Occipital lobe (tissue), 2 donors: ENCODE measurements around the gene KYAT1. TPM values are rescaled to one million over a fixed set of nuclear protein-coding genes. Genes with fewer than 3 reads are reported as not detected.
A peak's percentile ranks its signal among the peaks of the same experiment; 100 is the strongest.

ENCODE experiments used
- DNase-seq: peaks from one replicate; lab custom pipeline; 2025; lab: John Stamatoyannopoulos, UW
- total RNA-seq: library from RNA; depleted of rRNA; stranded (reverse); fragments of >200 nt; gene quantifications from one replicate; pipeline ENCODE4 v1.2.3, GENCODE V29; 2014

Gene KYAT1
- 9.0 TPM for total RNA-seq

DNA sequence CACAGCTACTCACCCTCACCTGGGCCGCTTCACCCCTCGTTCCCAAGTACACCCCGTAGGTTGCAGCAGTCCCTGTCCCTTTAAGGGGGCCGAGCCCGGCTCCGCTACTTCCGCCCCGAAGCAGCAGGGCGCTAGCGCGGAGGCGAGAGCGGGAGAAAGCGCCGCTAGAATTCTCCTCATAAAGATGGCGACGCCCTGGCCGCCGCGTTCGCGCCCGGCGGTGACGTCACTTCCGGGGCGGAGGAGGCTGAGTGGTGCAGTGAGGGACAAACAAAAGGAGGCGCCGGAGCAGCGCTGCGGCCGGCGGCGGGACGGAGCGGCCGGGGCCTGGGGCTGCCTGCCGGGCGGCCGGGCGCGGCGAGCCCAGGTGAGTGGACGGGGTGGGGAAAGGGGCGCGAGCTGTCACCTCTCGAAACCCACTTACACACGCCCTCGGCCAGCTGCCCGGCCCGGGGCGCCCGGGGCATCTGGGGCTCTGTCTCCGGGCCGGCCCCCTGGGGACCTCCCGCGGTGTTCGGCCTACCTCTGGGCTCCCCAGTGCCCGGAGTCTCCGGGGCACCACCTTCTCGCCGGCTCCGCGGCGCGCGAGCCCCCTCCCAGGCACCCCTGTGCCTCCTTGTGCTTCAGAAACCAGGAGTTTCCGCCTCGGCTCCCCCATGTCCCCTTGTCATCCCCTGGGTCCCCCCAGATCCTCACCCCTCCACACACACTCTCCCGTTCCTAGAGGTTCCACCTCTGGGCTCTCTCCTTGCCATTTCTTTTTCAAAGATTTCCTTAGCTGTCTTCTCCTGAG is at the start of gene KYAT1, which contains the start of gene LRRC8A:
Gene KYAT1, minus strand, starts transcription at position 67 of the 793 bp plus-strand sequence. CDS start 36,545 bp downstream, outside the sequence.
Gene LRRC8A, plus strand, starts transcription at position 250 of the 793 bp plus-strand sequence. CDS start 25,032 bp downstream, outside the sequence.
- peak; percentile 97 for DNase-seq

DNA sequence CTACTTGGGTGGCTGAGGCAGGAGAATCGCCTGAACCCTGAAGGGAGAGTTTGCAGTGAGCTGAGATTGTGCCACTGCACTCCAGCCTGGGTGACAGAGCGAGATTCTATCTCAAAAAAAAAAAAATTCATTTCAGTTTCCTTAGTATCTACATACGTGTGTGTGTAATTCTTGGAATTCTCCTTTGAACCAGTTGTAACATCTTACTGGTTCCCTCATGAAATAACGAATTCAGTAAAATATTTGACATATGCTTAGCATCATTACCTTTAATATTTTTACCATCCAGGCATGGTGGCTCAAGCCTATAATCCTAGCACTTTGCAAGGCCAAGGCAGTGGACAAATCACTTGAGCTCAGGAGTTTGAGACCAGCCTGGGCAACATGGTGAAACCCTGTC is 47.8 kb upstream of the KYAT1 start:
- no peak for DNase-seq

DNA sequence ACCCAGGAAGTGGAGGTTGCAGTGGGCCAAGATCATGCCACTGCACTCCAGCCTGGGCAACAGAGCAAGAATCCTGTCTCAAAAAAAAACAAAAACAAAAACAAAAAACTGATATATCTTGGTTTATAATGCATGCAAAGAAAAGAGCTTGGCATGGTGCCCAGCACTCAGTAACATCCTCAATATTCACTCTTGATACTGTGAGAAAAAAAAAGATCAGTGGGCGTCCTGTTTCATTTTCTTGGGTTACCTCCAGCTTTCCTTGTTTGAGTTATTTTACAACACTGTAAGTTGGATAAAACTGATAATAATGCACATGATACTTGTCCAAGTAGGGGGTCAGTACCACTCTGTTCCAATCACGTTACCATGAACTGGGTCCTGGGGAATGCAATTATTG is 46.9 kb upstream of the KYAT1 start:
- no peak for DNase-seq

DNA sequence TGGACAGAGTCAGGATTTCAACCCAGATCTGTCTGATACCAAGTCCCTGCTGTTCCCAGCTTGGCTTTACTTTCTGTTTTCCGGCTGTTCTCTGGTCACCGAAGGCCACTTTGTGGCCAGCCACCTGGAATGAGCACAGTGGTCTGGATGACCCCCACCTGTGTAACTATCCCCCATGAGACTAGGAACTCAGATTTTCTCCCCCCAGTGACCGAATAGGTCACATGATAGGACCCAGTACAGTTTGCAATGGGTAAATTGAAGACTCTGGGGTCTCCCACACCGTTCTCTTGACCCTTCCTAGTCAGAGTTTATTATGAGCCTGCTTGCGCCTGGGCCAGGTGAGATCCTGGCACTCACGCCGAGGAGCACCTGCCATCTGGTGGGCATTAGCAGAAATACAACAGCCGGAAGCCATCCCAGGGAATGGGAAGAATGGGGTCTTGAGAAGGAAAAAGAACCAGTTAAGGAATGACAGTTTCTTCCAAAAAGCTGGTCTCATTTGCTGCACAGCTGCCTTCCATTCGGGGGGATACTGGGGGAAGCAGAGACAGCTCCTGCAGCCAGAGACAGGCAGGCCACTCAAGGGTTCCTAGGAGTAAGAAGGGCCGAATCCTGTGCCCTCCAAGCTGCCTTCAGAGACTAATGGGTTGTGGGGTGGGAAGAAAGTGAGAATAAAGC is 46.1 kb upstream of the KYAT1 start:
- DNase-seq: no peak

DNA sequence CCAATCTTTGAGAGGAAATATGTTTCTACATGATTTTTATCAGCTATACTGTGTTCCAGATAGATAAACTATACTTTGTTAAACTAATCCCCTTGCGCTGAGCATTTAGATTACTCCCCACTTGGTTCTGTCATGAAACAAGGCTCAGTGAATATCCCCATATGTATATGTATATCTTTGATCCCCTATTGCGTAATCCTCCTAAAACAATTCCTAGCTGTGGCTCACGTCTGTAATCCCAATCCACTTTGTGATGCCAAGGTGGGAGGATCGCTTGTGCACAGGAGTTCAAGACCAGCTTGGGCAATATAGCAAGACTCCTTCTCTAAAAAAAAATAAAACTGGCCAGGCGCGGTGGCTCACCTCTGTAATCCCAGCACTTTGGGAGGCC is 41.7 kb upstream of the KYAT1 start:
- DNase-seq: no peak

DNA sequence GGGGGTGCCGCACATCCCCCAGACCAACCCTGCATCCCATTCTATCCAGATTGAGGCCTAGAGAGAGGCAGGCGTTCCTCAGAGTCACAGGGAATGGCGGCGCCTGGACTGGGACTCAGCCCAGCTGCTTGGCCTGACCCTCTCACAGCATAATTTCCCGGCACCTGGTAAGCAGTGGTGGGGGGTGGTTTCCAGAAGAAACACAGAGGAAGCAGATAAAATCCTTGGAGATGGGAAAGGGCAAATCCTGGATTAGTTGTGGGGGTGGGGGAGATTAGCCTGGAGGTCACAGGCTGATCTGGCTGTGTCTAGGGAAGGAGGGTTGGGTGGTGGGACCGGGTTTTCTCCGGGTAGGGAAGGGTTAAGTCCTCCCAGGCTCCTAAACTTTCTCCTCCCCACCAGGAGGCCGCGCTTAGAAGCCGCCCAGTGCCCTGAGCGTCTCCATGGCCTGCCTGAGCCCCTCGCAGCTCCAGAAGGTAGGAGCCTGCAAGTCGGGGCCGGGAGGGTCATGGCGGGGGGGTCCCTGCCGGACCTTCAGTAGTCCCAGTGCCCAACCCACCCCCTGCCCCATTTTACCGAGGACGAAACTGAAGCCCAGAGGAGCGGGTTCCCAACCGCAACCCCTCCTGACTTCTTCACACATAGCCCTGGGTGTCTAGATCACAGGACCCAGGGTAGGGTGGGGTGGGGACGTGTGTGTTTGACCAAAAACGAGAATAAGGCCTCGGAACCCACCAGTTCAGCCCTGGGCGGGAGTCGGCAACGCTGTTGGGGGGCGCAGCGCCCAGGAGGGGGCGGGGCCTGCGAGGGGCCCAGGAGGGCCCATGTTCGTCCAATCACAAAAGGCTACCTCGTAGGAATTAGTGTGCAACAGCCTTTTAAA is 40.4 kb upstream of the KYAT1 start:
- no peak for DNase-seq

DNA sequence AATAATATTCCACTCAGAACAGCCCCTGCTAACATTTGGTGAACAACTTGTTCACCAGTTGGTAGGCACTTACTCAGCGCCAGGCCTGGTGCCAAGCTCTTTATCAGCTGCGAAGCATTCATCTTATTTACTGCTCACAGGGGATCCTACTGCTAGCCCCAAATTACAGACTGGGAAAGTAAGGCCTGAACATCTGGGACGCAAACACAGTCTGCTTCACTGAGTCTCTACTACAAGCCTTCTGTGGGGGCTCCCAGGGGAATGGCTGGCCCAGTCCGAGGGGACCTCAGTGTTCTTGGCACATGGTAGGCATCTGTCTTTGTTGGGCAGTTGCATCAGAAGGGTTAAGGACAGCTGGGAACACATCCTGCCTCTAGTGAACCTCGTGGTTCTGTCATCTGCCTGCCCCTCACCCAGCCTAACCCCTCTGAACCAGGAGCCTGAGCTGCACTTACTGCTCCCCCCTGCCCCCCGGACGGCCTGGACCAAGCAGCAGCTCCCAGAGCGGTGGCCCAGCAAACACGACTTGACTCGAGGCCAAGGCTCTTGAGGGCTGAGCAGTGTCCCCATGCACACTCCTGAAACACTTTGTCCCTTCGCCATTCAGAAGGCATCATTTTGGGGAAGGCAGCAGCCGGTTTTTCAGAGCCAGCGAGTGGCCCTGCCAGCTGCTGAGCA is 38.8 kb upstream of the KYAT1 start, which contains the start of gene PHYHD1:
Gene PHYHD1, plus strand, starts transcription at position 602 of the 678 bp plus-strand sequence. CDS start 1,342 bp downstream, outside the sequence.
- peak; percentile 68 for DNase-seq

DNA sequence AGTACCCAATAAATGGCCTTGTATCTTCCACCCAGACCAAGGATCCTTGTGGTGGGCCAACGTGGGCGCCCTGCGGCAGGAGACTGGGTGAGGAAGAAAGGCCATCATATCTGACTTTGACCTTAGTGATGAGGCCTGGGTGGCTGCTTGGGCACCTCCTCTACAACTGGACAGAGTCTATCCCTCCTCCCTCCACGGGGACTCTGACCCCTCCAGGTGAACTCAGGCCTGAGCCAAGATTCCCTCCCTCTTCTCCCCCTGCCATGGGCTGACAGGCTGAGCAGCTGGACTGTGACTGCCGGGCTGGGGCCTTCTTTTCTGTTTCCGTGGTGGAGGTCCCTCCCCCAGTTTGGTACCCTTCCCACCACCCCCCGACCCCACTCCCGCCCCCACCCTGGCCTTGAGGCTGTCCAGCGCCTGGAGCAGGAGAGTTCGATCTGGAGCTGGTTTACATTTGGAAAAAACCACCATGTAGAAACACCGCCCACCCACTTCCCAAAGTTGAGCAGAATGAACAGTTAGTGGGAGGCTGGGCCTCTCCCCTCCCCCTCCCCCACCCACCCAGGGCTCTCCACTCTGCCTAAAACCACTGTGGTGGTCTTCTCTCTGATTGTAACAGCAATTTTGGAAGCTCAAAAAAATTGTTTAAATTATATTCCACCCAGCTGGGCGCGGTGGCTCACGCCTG is 37.8 kb upstream of the KYAT1 start:
- no peak for DNase-seq

DNA sequence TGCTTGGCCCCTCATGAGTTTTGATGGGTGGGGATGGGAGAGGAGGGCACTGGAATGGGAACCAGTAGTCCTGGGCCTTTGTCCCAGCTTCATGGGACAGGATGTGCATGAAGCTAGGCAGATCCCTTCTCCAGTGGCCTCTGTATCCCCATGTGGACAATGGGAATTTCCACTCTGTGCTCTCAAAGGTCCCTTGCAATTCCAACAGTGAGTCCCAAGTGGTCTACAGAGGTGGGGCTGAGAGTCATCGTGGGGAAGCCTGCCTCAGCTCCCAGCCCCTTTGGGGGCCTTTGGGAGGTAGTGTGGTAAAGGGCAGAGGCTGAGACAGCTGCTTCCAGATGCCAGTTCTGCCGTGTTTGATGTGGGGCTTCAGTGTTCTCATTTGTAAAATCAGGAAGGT is 37.2 kb upstream of the KYAT1 start:
- no peak for DNase-seq

DNA sequence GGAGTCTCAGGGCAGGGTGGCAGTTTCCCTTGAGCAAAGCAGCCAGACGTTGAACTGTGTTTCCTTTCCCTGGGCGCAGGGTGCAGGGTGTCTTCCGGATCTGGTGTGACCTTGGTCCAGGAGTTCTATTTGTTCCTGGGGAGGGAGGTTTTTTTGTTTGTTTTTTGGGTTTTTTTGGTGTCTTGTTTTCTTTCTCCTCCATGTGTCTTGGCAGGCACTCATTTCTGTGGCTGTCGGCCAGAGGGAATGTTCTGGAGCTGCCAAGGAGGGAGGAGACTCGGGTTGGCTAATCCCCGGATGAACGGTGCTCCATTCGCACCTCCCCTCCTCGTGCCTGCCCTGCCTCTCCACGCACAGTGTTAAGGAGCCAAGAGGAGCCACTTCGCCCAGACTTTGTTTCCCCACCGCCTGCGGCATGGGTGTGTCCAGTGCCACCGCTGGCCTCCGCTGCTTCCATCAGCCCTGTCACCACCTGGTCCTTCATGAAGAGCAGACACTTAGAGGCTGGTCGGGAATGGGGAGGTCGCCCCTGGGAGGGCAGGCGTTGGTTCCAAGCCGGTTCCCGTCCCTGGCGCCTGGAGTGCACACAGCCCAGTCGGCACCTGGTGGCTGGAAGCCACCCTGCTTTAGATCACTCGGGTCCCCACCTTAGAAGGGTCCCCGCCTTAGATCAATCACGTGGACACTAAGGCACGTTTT is 35.5 kb upstream of the KYAT1 start:
- peak; percentile 33 for DNase-seq

DNA sequence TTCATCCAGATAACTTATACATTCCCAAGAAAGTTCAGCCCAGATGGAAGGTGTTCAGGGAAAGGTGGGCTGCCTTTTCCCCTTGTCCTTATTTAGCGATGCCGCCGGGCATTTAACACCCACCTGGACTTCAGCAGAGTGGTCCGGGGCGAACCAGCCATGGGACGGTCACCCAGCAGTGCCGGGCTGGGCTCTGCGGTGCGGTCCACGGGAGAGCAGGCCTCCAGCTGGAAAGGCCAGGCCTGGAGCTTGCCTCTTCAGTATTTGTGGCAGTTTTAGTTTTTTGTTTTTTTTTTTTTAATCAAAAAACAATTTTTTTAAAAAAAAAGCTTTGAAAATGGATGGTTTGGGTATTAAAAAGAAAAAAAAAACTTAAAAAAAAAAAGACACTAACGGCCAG is 35.0 kb upstream of the KYAT1 start:
- no peak for DNase-seq

DNA sequence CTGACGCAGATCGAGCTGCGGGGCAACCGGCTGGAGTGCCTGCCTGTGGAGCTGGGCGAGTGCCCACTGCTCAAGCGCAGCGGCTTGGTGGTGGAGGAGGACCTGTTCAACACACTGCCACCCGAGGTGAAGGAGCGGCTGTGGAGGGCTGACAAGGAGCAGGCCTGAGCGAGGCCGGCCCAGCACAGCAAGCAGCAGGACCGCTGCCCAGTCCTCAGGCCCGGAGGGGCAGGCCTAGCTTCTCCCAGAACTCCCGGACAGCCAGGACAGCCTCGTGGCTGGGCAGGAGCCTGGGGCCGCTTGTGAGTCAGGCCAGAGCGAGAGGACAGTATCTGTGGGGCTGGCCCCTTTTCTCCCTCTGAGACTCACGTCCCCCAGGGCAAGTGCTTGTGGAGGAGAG is 34.5 kb upstream of the KYAT1 start:
- no peak for DNase-seq

DNA sequence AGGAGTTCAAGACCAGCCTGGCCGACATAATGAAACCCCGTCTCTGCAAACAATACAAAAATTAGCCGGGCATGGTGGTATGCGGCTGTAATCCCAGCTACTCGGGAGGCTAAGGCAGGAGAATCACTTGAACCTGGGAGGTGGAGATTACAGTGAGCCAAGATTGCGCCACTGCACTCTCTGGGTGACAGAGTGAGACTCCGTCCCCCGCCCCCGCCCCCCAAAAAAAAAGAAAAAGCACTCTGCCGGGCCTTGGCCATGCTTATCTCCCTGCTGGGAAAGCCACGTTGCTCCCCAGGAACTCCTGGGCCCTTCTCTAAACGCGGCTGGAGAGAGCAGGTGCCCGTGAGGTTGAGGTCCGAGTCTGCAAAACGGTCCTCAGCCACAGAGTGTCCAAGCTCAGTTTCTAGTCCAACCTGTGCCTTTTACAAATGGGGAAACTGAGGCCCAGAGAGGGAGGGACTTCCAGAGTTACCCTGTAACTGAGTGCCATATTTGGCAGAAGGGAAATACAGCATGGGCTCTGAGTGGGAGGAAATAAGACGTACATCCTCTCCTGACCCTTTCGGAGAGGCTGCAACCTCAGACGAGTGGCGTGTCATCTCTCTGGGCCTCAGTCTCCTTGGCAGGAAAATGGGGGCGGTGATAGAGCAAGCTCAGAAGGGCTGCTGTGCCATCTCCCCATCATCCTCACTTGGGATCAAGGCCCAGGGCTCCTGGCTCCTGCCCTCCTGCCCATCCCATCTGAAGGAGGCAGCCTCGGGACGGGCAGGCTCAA is 32.4 kb upstream of the KYAT1 start:
- no peak for DNase-seq

DNA sequence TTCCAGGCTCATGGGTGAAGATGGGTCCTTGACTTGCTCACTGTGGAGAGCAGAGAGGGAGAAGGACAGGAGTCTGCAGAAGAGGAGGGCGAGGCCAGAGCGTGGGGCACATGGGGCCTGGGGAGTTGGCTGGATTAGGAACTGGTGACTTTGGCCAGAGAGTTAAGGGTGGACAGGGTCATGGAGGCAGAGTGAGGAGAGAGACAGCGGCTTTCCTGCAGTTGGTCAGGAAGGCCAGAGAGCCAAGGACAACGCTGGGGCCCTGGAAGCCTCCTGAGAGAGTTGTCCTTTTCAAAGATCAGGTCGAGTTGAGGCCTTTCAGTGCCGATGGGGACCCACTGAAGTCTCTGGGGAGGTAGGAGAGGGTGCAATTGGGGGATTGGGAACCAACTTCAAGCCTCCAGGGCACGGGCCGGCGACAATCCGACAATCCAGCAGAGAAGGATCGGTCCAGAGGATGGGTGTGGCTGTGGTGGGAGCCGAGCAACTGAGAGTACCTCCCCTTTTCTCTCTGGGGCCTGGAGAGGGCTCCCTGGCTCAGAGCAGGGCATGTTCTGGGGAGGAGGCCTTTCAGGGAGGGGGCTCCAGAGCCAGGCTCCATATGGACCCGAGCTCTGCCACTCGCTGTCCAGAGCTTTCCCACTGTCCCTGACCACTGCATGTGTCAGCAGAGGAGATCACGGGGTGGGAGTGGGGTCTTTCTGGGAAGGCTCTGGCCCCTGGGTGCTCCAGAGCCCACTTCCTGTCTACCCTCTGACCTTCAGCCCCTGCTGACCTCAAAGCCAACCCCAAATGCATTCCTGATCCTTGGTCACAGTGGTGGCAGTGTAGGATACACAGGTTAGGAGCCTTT is 31.5 kb upstream of the KYAT1 start:
- DNase-seq: no peak

DNA sequence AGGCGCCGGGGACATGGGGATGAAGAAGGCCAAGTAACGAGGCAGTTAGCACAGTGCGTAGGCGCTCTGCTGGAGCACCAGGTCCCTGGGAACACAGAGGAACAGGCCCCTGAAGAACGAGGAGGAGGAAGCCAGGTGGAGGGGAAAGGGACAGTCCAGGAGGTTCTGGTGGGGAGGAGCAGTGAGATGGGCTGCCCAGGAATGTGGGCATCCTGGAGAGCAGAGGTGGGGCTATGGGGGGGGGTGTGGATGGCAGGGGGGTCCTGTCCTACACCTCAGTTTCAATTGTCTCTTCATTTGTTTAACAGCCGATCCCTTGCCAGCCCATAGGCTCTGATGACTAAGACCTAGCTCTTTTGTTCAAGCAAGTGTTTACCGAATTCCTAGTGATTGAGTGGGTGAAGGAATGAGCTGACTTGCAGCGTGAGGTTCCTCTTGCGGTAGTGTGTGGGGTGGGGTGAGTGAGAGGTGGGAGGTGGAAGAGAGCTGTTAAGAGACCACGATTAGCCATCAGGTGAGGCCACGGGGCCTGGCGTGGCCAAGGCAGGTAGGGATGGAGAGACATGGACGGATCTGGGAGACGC is 30.6 kb upstream of the KYAT1 start:
- peak; percentile 27 for DNase-seq

DNA sequence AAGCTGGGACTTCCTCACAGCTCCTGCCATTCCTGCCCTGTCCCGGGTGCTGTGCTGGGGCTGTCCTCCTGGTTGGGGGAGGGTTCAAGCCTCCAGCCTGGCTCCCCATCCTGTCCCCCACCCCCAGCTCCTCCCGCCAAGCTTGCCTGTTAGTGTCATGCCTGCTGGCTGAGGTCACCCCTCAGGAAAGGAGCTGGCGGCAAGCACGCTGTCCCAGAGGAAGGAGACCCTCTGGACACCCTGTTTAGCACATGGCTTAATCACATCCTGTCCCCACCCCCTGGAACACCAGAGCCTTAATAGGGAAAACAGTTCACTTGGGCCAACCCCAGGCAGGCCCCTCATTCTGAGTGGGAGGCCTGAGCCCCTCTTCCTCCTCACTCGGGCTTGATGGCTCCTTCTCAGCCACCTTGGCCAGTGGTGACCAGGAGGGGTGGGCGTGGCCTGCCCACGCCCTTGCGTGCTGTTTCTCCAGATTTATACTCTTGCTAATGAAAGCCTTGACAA is 29.8 kb upstream of the KYAT1 start:
- no peak for DNase-seq

DNA sequence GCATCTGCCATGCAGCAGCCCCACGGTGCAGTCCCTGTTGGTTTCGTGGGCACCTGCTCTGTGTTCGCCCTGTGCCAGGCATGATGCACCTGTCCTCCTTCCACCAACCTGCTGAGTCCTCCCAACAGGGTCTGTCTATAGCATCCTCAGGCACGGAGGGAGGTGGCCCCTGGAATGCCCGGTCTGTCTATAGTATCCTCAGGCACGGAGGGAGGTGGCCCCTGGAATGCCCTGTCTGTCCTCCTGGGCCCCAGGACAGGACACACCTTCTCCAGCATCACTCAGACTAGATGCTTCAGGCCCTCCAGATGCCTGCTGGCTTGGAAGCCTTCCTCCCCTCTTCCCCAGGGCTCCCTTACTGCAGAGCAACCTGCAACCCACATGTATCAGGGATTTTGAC is 29.2 kb upstream of the KYAT1 start:
- DNase-seq: no peak

DNA sequence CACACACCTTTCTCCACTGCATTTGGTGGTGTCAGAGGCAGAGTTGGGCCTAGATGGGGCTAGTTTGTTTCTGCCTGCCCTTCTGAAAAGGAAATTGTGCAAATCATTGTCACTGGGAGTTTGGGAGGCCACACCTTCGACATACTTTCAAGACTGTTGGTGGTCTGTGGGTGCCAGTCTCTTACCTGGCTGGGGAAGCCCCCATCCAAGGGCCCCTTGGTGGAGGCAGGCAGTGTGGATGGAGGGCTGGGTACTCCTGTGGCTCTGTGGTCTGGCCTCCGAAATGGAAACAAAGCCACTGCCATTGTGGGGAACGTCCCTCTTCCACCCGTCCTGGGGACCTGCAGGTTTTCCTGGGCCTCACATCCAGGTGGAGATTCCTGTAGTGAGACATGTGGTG is 28.1 kb upstream of the KYAT1 start:
- no peak for DNase-seq
